Measurements from ENCODE around the gene ZNF444. TPM values are rescaled to one million over a fixed set of nuclear protein-coding genes. Genes with fewer than 3 reads are reported as not detected.

The ZNF444 gene
- total and polyA plus RNA-seq, 4 donors, result 10.0 to 54.9 (median 34.0) TPM

GRCh38 chr19:56120002-56120370 is 21.1 kb upstream of the ZNF444 start:
- H3K27ac ChIP-seq (ENCODE audit: low read depth, low read length), result peak overlapping the region; percentile 78
- 23% methylated on average over 8 of the region's 8 CpGs for WGBS (ENCODE audit: insufficient coverage)
- H3K36me3 ChIP-seq (ENCODE audit: control insufficient read depth, insufficient read depth, low read length), result peaks cover 22% of the 10 kb centered on the region
- no peaks in the 10 kb centered on the region for H3K27me3 ChIP-seq (ENCODE audit: control insufficient read depth, insufficient read depth, low read length)
- H3K4me3 ChIP-seq (ENCODE audit: low read depth, low read length), result peak overlapping the region; percentile 63
- peaks cover 32% of the 10 kb centered on the region for H3K4me1 ChIP-seq (ENCODE audit: control insufficient read depth, insufficient read depth, low read length)
- no peaks in the 10 kb centered on the region for H3K9me3 ChIP-seq (ENCODE audit: control insufficient read depth, insufficient read depth, low read length)
- DNase-seq (ENCODE audit: low read depth in 4 of 6, low spot score in 6 of 6), result no peak

GRCh38 chr19:56120371-56121179 is 20.5 kb upstream of the ZNF444 start:
- no peaks in the 10 kb centered on the region for H3K27me3 ChIP-seq (ENCODE audit: control insufficient read depth, insufficient read depth, low read length)
- peak overlapping the region; percentile 78 for H3K27ac ChIP-seq (ENCODE audit: low read depth, low read length)
- H3K4me1 ChIP-seq (ENCODE audit: control insufficient read depth, insufficient read depth, low read length), result peaks cover 31% of the 10 kb centered on the region
- H3K36me3 ChIP-seq (ENCODE audit: control insufficient read depth, insufficient read depth, low read length), result peaks cover 20% of the 10 kb centered on the region
- H3K4me3 ChIP-seq (ENCODE audit: low read depth, low read length), result peak overlapping the region; percentile 63
- under 1% methylated on average over 77 of the region's 99 CpGs for WGBS (ENCODE audit: insufficient coverage)
- H3K9me3 ChIP-seq (ENCODE audit: control insufficient read depth, insufficient read depth, low read length), result no peaks in the 10 kb centered on the region
- DNase-seq (ENCODE audit: low read depth in 4 of 6, low spot score in 6 of 6), result peak in 4 of 6 donors; percentile 44 to 90 (median 67)

GRCh38 chr19:56121180-56122167 is 19.6 kb upstream of the ZNF444 start, which contains the start of gene ZNF787:
Gene ZNF787 (minus strand): TSS chr19:56121295. CDS start chr19:56103217, 18,078 bp downstream.
- Histone ChIP-seq H3K9me3 (ENCODE audit: control insufficient read depth, insufficient read depth, low read length) (no peaks in the 10 kb centered on the region), H3K27me3 (ENCODE audit: control insufficient read depth, insufficient read depth, low read length) (no peaks in the 10 kb centered on the region), H3K36me3 (ENCODE audit: control insufficient read depth, insufficient read depth, low read length) (peaks cover 19% of the 10 kb centered on the region), H3K27ac (ENCODE audit: low read depth, low read length) (peak within 1 kb of the TSS; percentile 78), H3K4me3 (ENCODE audit: low read depth, low read length) (peak within 1 kb of the TSS; percentile 63), H3K4me1 (ENCODE audit: control insufficient read depth, insufficient read depth, low read length) (peaks cover 31% of the 10 kb centered on the region)
- under 1% methylated on average over 54 of the region's 74 CpGs for WGBS (ENCODE audit: insufficient coverage)
- peak; percentile 95 to 99 (median 97) for DNase-seq (ENCODE audit: low read depth in 4 of 6, low spot score in 6 of 6)

- WGBS (ENCODE audit: insufficient coverage), result 87% methylated on average over 8 of the region's 16 CpGs
- Histone ChIP-seq H3K27me3 (ENCODE audit: control insufficient read depth, insufficient read depth, low read length) (no peaks in the 10 kb centered on the region), H3K36me3 (ENCODE audit: control insufficient read depth, insufficient read depth, low read length) (peaks cover 11% of the 10 kb centered on the region), H3K9me3 (ENCODE audit: control insufficient read depth, insufficient read depth, low read length) (no peaks in the 10 kb centered on the region), H3K27ac (ENCODE audit: low read depth, low read length) (no peak overlapping the region), H3K4me1 (ENCODE audit: control insufficient read depth, insufficient read depth, low read length) (peaks cover 26% of the 10 kb centered on the region), H3K4me3 (ENCODE audit: low read depth, low read length) (no peak overlapping the region)
- peak in 1 of 6 donors; percentile 47 for DNase-seq (ENCODE audit: low read depth in 4 of 6, low spot score in 6 of 6)
Observed at GRCh38 chr19:56123266-56123891, 17.7 kb upstream of the ZNF444 start.

GRCh38 chr19:56124578-56124977 is 16.5 kb upstream of the ZNF444 start:
- H3K4me3 ChIP-seq (ENCODE audit: low read depth, low read length), result no peak overlapping the region
- peaks cover under 1% of the 10 kb centered on the region for H3K36me3 ChIP-seq (ENCODE audit: control insufficient read depth, insufficient read depth, low read length)
- H3K27me3 ChIP-seq (ENCODE audit: control insufficient read depth, insufficient read depth, low read length), result no peaks in the 10 kb centered on the region
- no peak for DNase-seq (ENCODE audit: low read depth in 4 of 6, low spot score in 6 of 6)
- 92% methylated on average over 4 of the region's 4 CpGs for WGBS (ENCODE audit: insufficient coverage)
- H3K9me3 ChIP-seq (ENCODE audit: control insufficient read depth, insufficient read depth, low read length), result no peaks in the 10 kb centered on the region
- H3K4me1 ChIP-seq (ENCODE audit: control insufficient read depth, insufficient read depth, low read length), result peaks cover 14% of the 10 kb centered on the region
- H3K27ac ChIP-seq (ENCODE audit: low read depth, low read length), result no peak overlapping the region

GRCh38 chr19:56125806-56126590 is 15.1 kb upstream of the ZNF444 start:
- Histone ChIP-seq H3K36me3 (ENCODE audit: control insufficient read depth, insufficient read depth, low read length) (no peaks in the 10 kb centered on the region), H3K4me3 (ENCODE audit: low read depth, low read length) (no peak overlapping the region), H3K27me3 (ENCODE audit: control insufficient read depth, insufficient read depth, low read length) (no peaks in the 10 kb centered on the region), H3K4me1 (ENCODE audit: control insufficient read depth, insufficient read depth, low read length) (peaks cover 6% of the 10 kb centered on the region), H3K27ac (ENCODE audit: low read depth, low read length) (no peak overlapping the region), H3K9me3 (ENCODE audit: control insufficient read depth, insufficient read depth, low read length) (no peaks in the 10 kb centered on the region)
- DNase-seq (ENCODE audit: low read depth in 4 of 6, low spot score in 6 of 6), result no peak
- WGBS (ENCODE audit: insufficient coverage), result 75% methylated on average over 12 of the region's 16 CpGs

- Histone ChIP-seq H3K27me3 (ENCODE audit: control insufficient read depth, insufficient read depth, low read length) (no peaks in the 10 kb centered on the region), H3K4me1 (ENCODE audit: control insufficient read depth, insufficient read depth, low read length) (peaks cover 3% of the 10 kb centered on the region), H3K27ac (ENCODE audit: low read depth, low read length) (no peak overlapping the region), H3K36me3 (ENCODE audit: control insufficient read depth, insufficient read depth, low read length) (no peaks in the 10 kb centered on the region), H3K4me3 (ENCODE audit: low read depth, low read length) (no peak overlapping the region), H3K9me3 (ENCODE audit: control insufficient read depth, insufficient read depth, low read length) (no peaks in the 10 kb centered on the region)
- no peak for DNase-seq (ENCODE audit: low read depth in 4 of 6, low spot score in 6 of 6)
- WGBS (ENCODE audit: insufficient coverage), result 82% methylated on average over 18 of the region's 19 CpGs
Observed at GRCh38 chr19:56126983-56127780, 13.9 kb upstream of the ZNF444 start.

GRCh38 chr19:56130006-56130405 is 11.1 kb upstream of the ZNF444 start:
- H3K27me3 ChIP-seq (ENCODE audit: control insufficient read depth, insufficient read depth, low read length), result no peaks in the 10 kb centered on the region
- H3K9me3 ChIP-seq (ENCODE audit: control insufficient read depth, insufficient read depth, low read length), result no peaks in the 10 kb centered on the region
- no peak overlapping the region for H3K27ac ChIP-seq (ENCODE audit: low read depth, low read length)
- no peaks in the 10 kb centered on the region for H3K36me3 ChIP-seq (ENCODE audit: control insufficient read depth, insufficient read depth, low read length)
- no peak overlapping the region for H3K4me3 ChIP-seq (ENCODE audit: low read depth, low read length)
- 80% methylated on average over 6 of the region's 7 CpGs for WGBS (ENCODE audit: insufficient coverage)
- no peak for DNase-seq (ENCODE audit: low read depth in 4 of 6, low spot score in 6 of 6)
- H3K4me1 ChIP-seq (ENCODE audit: control insufficient read depth, insufficient read depth, low read length), result peaks cover 5% of the 10 kb centered on the region
